ENCODE measurements around the gene OSBPL9.

DNA sequence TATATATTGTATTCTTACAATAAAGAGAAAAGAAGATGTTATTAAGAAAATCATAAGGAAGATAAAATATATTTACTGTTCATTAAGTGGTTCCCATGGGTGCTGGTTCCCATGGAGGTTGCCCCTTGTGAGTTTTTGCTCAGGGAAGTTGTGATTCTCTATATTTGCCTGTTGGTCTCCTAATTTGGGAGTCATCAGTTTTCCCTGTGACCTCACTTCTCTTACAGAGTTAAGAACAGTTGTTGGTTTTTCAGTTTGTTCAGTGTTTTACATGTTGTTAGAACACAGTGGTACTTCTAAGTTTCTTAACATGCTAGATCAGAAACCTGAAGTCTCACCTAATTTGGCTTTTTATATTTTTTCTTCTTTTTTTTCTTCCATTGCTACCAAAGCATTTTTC lies 109.2 kb downstream of the OSBPL9 start:
- TF ChIP-seq, protein P1, sequence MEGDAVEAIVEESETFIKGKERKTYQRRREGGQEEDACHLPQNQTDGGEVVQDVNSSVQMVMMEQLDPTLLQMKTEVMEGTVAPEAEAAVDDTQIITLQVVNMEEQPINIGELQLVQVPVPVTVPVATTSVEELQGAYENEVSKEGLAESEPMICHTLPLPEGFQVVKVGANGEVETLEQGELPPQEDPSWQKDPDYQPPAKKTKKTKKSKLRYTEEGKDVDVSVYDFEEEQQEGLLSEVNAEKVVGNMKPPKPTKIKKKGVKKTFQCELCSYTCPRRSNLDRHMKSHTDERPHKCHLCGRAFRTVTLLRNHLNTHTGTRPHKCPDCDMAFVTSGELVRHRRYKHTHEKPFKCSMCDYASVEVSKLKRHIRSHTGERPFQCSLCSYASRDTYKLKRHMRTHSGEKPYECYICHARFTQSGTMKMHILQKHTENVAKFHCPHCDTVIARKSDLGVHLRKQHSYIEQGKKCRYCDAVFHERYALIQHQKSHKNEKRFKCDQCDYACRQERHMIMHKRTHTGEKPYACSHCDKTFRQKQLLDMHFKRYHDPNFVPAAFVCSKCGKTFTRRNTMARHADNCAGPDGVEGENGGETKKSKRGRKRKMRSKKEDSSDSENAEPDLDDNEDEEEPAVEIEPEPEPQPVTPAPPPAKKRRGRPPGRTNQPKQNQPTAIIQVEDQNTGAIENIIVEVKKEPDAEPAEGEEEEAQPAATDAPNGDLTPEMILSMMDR (conservative IDR thresholded peaks at IDR 0.05; ENCODE audit: low read length) = no peak
- no peak for TF ChIP-seq EZH2phosphoT487 (IDR thresholded peaks at IDR 0.05; ENCODE audit: borderline replicate concordance, low read depth, low read length)

All from OCI-LY7 (cell line).